ENCODE results near the gene KSR1. TPM values are rescaled to one million over a fixed set of nuclear protein-coding genes. Genes with fewer than 3 reads are reported as not detected.

The KSR1 gene
- total and polyA plus RNA-seq, 9 of the 15 experiments (the other 6 are each of a cell fraction or from before 2014, with no cell fraction given) = 1.4 to 51.7 (median 18.4) TPM

- TF ChIP-seq DLX4 (CRISPR knock-in tag; IDR thresholded peaks at IDR 0.05) (no peak), ZNF57 (CRISPR knock-in tag; IDR thresholded peaks at IDR 0.05) (no peak), MTA2 (IDR thresholded peaks at IDR 0.05; ENCODE audit: low read depth) (0 out of 2 replicates have a peak, but pooled peaks have one; percentile 20), HDAC8 (tag; IDR thresholded peaks at IDR 0.05) (no peak), RBM22 (IDR thresholded peaks at IDR 0.05; ENCODE audit: low read depth, low read length, poor library complexity, severe bottlenecking) (no peak), TEAD4 (IDR thresholded peaks at IDR 0.05; ENCODE audit: low read length) (peak; percentile 84), TEAD4 (CRISPR knock-in tag; IDR thresholded peaks at IDR 0.05; ENCODE audit: borderline replicate concordance) (no peak)
- TF ChIP-seq, protein P1, sequence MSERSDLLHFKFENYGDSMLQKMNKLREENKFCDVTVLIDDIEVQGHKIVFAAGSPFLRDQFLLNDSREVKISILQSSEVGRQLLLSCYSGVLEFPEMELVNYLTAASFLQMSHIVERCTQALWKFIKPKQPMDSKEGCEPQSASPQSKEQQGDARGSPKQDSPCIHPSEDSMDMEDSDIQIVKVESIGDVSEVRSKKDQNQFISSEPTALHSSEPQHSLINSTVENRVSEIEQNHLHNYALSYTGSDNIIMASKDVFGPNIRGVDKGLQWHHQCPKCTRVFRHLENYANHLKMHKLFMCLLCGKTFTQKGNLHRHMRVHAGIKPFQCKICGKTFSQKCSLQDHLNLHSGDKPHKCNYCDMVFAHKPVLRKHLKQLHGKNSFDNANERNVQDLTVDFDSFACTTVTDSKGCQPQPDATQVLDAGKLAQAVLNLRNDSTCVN (CRISPR knock-in tag; IDR thresholded peaks at IDR 0.05) = no peak
- TF ChIP-seq, protein P2, sequence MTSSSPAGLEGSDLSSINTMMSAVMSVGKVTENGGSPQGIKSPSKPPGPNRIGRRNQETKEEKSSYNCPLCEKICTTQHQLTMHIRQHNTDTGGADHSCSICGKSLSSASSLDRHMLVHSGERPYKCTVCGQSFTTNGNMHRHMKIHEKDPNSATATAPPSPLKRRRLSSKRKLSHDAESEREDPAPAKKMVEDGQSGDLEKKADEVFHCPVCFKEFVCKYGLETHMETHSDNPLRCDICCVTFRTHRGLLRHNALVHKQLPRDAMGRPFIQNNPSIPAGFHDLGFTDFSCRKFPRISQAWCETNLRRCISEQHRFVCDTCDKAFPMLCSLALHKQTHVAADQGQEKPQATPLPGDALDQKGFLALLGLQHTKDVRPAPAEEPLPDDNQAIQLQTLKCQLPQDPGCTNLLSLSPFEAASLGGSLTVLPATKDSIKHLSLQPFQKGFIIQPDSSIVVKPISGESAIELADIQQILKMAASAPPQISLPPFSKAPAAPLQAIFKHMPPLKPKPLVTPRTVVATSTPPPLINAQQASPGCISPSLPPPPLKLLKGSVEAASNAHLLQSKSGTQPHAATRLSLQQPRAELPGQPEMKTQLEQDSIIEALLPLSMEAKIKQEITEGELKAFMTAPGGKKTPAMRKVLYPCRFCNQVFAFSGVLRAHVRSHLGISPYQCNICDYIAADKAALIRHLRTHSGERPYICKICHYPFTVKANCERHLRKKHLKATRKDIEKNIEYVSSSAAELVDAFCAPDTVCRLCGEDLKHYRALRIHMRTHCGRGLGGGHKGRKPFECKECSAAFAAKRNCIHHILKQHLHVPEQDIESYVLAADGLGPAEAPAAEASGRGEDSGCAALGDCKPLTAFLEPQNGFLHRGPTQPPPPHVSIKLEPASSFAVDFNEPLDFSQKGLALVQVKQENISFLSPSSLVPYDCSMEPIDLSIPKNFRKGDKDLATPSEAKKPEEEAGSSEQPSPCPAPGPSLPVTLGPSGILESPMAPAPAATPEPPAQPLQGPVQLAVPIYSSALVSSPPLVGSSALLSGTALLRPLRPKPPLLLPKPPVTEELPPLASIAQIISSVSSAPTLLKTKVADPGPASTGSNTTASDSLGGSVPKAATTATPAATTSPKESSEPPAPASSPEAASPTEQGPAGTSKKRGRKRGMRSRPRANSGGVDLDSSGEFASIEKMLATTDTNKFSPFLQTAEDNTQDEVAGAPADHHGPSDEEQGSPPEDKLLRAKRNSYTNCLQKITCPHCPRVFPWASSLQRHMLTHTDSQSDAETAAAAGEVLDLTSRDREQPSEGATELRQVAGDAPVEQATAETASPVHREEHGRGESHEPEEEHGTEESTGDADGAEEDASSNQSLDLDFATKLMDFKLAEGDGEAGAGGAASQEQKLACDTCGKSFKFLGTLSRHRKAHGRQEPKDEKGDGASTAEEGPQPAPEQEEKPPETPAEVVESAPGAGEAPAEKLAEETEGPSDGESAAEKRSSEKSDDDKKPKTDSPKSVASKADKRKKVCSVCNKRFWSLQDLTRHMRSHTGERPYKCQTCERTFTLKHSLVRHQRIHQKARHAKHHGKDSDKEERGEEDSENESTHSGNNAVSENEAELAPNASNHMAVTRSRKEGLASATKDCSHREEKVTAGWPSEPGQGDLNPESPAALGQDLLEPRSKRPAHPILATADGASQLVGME (CRISPR knock-in tag; IDR thresholded peaks at IDR 0.05) = no peak
- TF ChIP-seq, protein P3, sequence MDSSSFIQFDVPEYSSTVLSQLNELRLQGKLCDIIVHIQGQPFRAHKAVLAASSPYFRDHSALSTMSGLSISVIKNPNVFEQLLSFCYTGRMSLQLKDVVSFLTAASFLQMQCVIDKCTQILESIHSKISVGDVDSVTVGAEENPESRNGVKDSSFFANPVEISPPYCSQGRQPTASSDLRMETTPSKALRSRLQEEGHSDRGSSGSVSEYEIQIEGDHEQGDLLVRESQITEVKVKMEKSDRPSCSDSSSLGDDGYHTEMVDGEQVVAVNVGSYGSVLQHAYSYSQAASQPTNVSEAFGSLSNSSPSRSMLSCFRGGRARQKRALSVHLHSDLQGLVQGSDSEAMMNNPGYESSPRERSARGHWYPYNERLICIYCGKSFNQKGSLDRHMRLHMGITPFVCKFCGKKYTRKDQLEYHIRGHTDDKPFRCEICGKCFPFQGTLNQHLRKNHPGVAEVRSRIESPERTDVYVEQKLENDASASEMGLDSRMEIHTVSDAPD (CRISPR knock-in tag; IDR thresholded peaks at IDR 0.05) = no peak
Measured at GRCh38 chr17:27544350-27545131, 88.3 kb downstream of the KSR1 start (continued).
